GM12864 (cell line): ENCODE results near the gene BMS1.
"Not testable (repeated sequence)": the region's sequence is repeated elsewhere in the genome, so short reads cannot be mapped to it uniquely, and the experiment has no call there.

Experiments
- DNase-seq: peaks from one replicate; pipeline ENCODE4 v3.0.0-alpha.2; 2011; ENCODE audit warnings: low read depth
- H3K4me3 ChIP-seq: 2 replicates; pipeline ENCODE4 v1.5.1; 2011; ENCODE audit warnings: mild to moderate bottlenecking, low read depth, low read length, control low read depth
- CTCF ChIP-seq: IDR thresholded peaks from 2 replicates; pipeline ENCODE4 v1.5.1; 2011; ENCODE audit warnings: low read depth, mild to moderate bottlenecking, moderate library complexity, low read length, control low read depth, inconsistent platforms; ENCODE audit errors: missing control alignments

Gene BMS1

GRCh38 chr10:42782446-42783180 lies at the start of gene BMS1:
Gene BMS1, plus strand, starts transcription at chr10:42782795. Its CDS starts 1,600 bp downstream, at chr10:42784395.
- peak; percentile 82 for DNase-seq
- peak within 1 kb of the TSS; percentile 70 for H3K4me3 ChIP-seq
- no peak for TF ChIP-seq CTCF

GRCh38 chr10:42734536-42734935 lies 48.1 kb upstream of the BMS1 start:
- no peak overlapping the region for H3K4me3 ChIP-seq
- DNase-seq: no peak
- no peak for TF ChIP-seq CTCF

- no peak for DNase-seq
- H3K4me3 ChIP-seq: no peak overlapping the region
- TF ChIP-seq CTCF: no peak
Observed at GRCh38 chr10:42738679-42739078, 43.9 kb upstream of the BMS1 start.

GRCh38 chr10:42741536-42741935 lies 41.1 kb upstream of the BMS1 start:
- DNase-seq, H3K4me3 ChIP-seq: not testable (repeated sequence)

GRCh38 chr10:42743697-42744096 lies 38.9 kb upstream of the BMS1 start:
- DNase-seq: no peak
- TF ChIP-seq CTCF: no peak
- H3K4me3 ChIP-seq: no peak overlapping the region

GRCh38 chr10:42744134-42744701 lies 38.4 kb upstream of the BMS1 start:
- no peak for DNase-seq
- no peak overlapping the region for H3K4me3 ChIP-seq
- no peak for TF ChIP-seq CTCF

- TF ChIP-seq CTCF: peak; percentile 72
- no peak for DNase-seq
- H3K4me3 ChIP-seq: no peak overlapping the region
Observed at GRCh38 chr10:42753126-42753506, 29.5 kb upstream of the BMS1 start.
